ENCODE results near the gene STARD5.

- no peak for TF ChIP-seq JUN (IDR thresholded peaks at IDR 0.05; ENCODE audit: borderline replicate concordance, low read depth, low read length)
- no peak for TF ChIP-seq JUN (CRISPR knock-in tag; IDR thresholded peaks at IDR 0.05; ENCODE audit: borderline replicate concordance)
- TF ChIP-seq FOXM1 (IDR thresholded peaks at IDR 0.05; ENCODE audit: low read depth): no peak
- TF ChIP-seq FOXM1 (CRISPR knock-in tag; IDR thresholded peaks at IDR 0.05; ENCODE audit: low read depth): no peak
- no peak for TF ChIP-seq CREB1 (IDR thresholded peaks at IDR 0.05)
- TF ChIP-seq CREB1 (CRISPR knock-in tag; IDR thresholded peaks at IDR 0.05): no peak
- TF ChIP-seq, protein P1, sequence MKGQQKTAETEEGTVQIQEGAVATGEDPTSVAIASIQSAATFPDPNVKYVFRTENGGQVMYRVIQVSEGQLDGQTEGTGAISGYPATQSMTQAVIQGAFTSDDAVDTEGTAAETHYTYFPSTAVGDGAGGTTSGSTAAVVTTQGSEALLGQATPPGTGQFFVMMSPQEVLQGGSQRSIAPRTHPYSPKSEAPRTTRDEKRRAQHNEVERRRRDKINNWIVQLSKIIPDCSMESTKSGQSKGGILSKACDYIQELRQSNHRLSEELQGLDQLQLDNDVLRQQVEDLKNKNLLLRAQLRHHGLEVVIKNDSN (CRISPR knock-in tag; IDR thresholded peaks at IDR 0.05): no peak
- TF ChIP-seq EGR1 (conservative IDR thresholded peaks at IDR 0.05): no peak
- TF ChIP-seq SP2 (IDR thresholded peaks at IDR 0.05; ENCODE audit: extremely low read depth, low read depth, low read length, poor library complexity, severe bottlenecking): no peak
- TF ChIP-seq RAD21 (CRISPR knock-in tag; conservative IDR thresholded peaks at IDR 0.05 in 1 of 2, IDR thresholded peaks at IDR 0.05 in 1 of 2): no peak
Measured at GRCh38 chr15:81289910-81290309, 34.0 kb downstream of the STARD5 start.
